T follicular helper cell (primary cell): ENCODE data around the gene GPC5.
"Not testable (repeated sequence)": the region's sequence is repeated elsewhere in the genome, so short reads cannot be mapped to it uniquely, and the experiment has no call there.

ENCODE experiments used
- DNase-seq: peaks from one replicate; pipeline ENCODE4 v3.0.0-alpha.2; 2020; ENCODE audit warnings: low read depth
- total RNA-seq, 2 experiments: gene quantifications; one replicate each; lab custom pipeline; 2026; lab: John Stamatoyannopoulos, UW

Gene GPC5
- total RNA-seq: 0.24 to 0.48 reads per million in 2 experiments

GRCh38 chr13:91398413-91399188 is at the start of gene GPC5:
Gene GPC5, plus strand, starts transcription at chr13:91398621.
- DNase-seq: peak; percentile 69

- peak; percentile 85 for DNase-seq
These were observed 49.5 kb upstream of the GPC5 start for GRCh38 chr13:91348906-91349435.

- DNase-seq: no peak
These were observed 48.2 kb upstream of the GPC5 start for GRCh38 chr13:91349992-91350911.

- DNase-seq: no peak
These were observed 47.3 kb upstream of the GPC5 start for GRCh38 chr13:91351123-91351522.

- no peak for DNase-seq
These were observed 46.4 kb upstream of the GPC5 start for GRCh38 chr13:91351980-91352379.

- DNase-seq: not testable (repeated sequence)
These were observed 45.5 kb upstream of the GPC5 start for GRCh38 chr13:91352891-91353290.

GRCh38 chr13:91353494-91353893 is 44.9 kb upstream of the GPC5 start:
- no peak for DNase-seq

GRCh38 chr13:91355099-91355825 is 43.2 kb upstream of the GPC5 start:
- no peak for DNase-seq

GRCh38 chr13:91355826-91356710 is 42.4 kb upstream of the GPC5 start:
- DNase-seq: no peak

GRCh38 chr13:91356919-91357612 is 41.4 kb upstream of the GPC5 start:
- no peak for DNase-seq

GRCh38 chr13:91357613-91358386 is 40.6 kb upstream of the GPC5 start:
- no peak for DNase-seq

GRCh38 chr13:91358387-91358782 is 40.0 kb upstream of the GPC5 start:
- DNase-seq: no peak

- DNase-seq: no peak
These were observed 39.3 kb upstream of the GPC5 start for GRCh38 chr13:91359111-91359510.

- DNase-seq: no peak
These were observed 38.8 kb upstream of the GPC5 start for GRCh38 chr13:91359631-91360030.

GRCh38 chr13:91360246-91360751 is 38.1 kb upstream of the GPC5 start:
- DNase-seq: no peak

GRCh38 chr13:91361755-91362271 is 36.6 kb upstream of the GPC5 start:
- DNase-seq: no peak

- no peak for DNase-seq
These were observed 35.5 kb upstream of the GPC5 start for GRCh38 chr13:91362908-91363307.

GRCh38 chr13:91368101-91368500 is 30.3 kb upstream of the GPC5 start:
- no peak for DNase-seq
